Endothelial cell (in vitro differentiated cells): ENCODE results near the gene UNC79. TPM values are rescaled to one million over a fixed set of nuclear protein-coding genes. Genes with fewer than 3 reads are reported as not detected.

Experiments
- DNase-seq: peaks from one replicate; pipeline ENCODE4 v3.0.0; 2021; ENCODE audit warnings: low spot score
- H3K27ac Mint-ChIP-seq: one replicate; pipeline ENCODE4 v1.8.0; 2021; ENCODE audit warnings: mixed read lengths, inconsistent platforms; ENCODE audit not compliant: unreplicated experiment
- H3K27me3 Mint-ChIP-seq: one replicate; pipeline ENCODE4 v1.8.0; 2021; ENCODE audit warnings: mild to moderate bottlenecking, moderate library complexity, mixed read lengths, inconsistent platforms; ENCODE audit not compliant: unreplicated experiment
- H3K36me3 Mint-ChIP-seq: one replicate; pipeline ENCODE4 v1.8.0; 2021; ENCODE audit warnings: mild to moderate bottlenecking, low read depth, mixed read lengths, inconsistent platforms; ENCODE audit not compliant: unreplicated experiment
- H3K4me1 Mint-ChIP-seq: one replicate; pipeline ENCODE4 v1.8.0; 2021; ENCODE audit warnings: mild to moderate bottlenecking, mixed read lengths, inconsistent platforms; ENCODE audit not compliant: unreplicated experiment
- H3K4me3 Mint-ChIP-seq: one replicate; pipeline ENCODE4 v1.8.0; 2021; ENCODE audit warnings: mild to moderate bottlenecking, mixed read lengths, inconsistent platforms; ENCODE audit not compliant: unreplicated experiment
- H3K9me3 Mint-ChIP-seq: one replicate; pipeline ENCODE4 v1.8.0; 2021; ENCODE audit warnings: mixed read lengths, inconsistent platforms; ENCODE audit not compliant: unreplicated experiment
- CTCF ChIP-seq: fragments of 200-600 bp; sonication (generic); IDR thresholded peaks from one replicate; pipeline ENCODE4 v1.5.0; 2021; ENCODE audit warnings: antibody characterized with exemption; ENCODE audit not compliant: unreplicated experiment
- total RNA-seq: library from RNA; stranded (reverse); fragmentation: NEBNext Ultra II Directional; extraction: Animal tissue kit (Norgen Biotek cat#: 25700); gene quantifications from one replicate; pipeline ENCODE4 v1.2.1, GENCODE V29; 2021; ENCODE audit not compliant: unreplicated experiment

The UNC79 gene
- total RNA-seq, 1 donor from 2014 or later, result 0.69 TPM

- no peak for DNase-seq
Observed at GRCh38 chr14:93713726-93714405, 283.1 kb downstream of the UNC79 start.

DNA sequence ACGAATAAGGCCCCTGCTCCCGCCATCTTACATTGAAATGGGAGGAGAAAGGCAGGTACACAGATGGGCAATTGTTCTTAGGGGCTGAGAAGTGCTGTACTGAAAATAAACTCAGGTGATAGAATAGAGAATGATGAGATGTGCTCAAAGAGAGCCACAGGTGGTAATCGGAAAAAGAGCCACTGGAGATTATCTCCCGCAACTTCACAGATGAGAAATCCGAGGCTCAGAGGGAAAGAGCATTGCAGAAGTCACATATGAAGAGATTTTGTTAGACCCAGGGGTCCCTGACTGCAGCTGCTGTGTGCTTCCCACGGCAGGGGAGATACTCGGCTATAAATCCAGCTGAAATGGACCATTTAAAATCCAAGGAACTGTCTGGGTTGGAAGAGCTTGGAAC lies 283.9 kb downstream of the UNC79 start:
- Mint-ChIP-seq H3K4me3 (no peak overlapping the region), H3K27me3 (peaks cover 1% of the 10 kb centered on the region), H3K36me3 (no peaks in the 10 kb centered on the region), H3K27ac (no peak overlapping the region), H3K9me3 (no peaks in the 10 kb centered on the region), H3K4me1 (no peaks in the 10 kb centered on the region)
- no peak for TF ChIP-seq CTCF
- no peak for DNase-seq

More at GRCh38 chr14:93713726-93714405, 283.1 kb downstream of the UNC79 start:
- peaks cover 1% of the 10 kb centered on the region for H3K27me3 Mint-ChIP-seq
- H3K27ac Mint-ChIP-seq, result no peak overlapping the region
- no peaks in the 10 kb centered on the region for H3K9me3 Mint-ChIP-seq
- no peaks in the 10 kb centered on the region for H3K4me1 Mint-ChIP-seq
- H3K36me3 Mint-ChIP-seq, result no peaks in the 10 kb centered on the region
- no peak for TF ChIP-seq CTCF
- no peak overlapping the region for H3K4me3 Mint-ChIP-seq

GRCh38 chr14:93715279-93715927 lies 284.7 kb downstream of the UNC79 start:
- Mint-ChIP-seq H3K9me3 (no peaks in the 10 kb centered on the region), H3K27ac (no peak overlapping the region), H3K4me1 (no peaks in the 10 kb centered on the region), H3K27me3 (peaks cover 5% of the 10 kb centered on the region), H3K4me3 (no peak overlapping the region), H3K36me3 (no peaks in the 10 kb centered on the region)
- TF ChIP-seq CTCF, result no peak
- DNase-seq, result no peak

- H3K27ac Mint-ChIP-seq, result no peak overlapping the region
- no peak overlapping the region for H3K4me3 Mint-ChIP-seq
- no peak for TF ChIP-seq CTCF
- DNase-seq, result no peak
- H3K9me3 Mint-ChIP-seq, result no peaks in the 10 kb centered on the region
- H3K36me3 Mint-ChIP-seq, result no peaks in the 10 kb centered on the region
- no peaks in the 10 kb centered on the region for H3K4me1 Mint-ChIP-seq
- peaks cover 9% of the 10 kb centered on the region for H3K27me3 Mint-ChIP-seq
Observed at GRCh38 chr14:93716002-93716745, 285.4 kb downstream of the UNC79 start.
